ENCODE data around the gene NFIB.

Gene NFIB

GRCh38 chr9:14084867-14085266 lies 229.1 kb downstream of the NFIB start:
- in situ Hi-C loops (cut with MboI; ENCODE audit: low sequenced_read_pairs) = no loop called here

GRCh38 chr9:14083366-14083765 lies 230.6 kb downstream of the NFIB start:
- in situ Hi-C loops (cut with MboI; ENCODE audit: low sequenced_read_pairs) = no loop called here

GRCh38 chr9:14082732-14083131 lies 231.2 kb downstream of the NFIB start:
- in situ Hi-C loops (cut with MboI; ENCODE audit: low sequenced_read_pairs) = no loop called here

GRCh38 chr9:14081745-14082144 lies 232.2 kb downstream of the NFIB start:
- in situ Hi-C loops (cut with MboI; ENCODE audit: low sequenced_read_pairs) = no loop called here

- in situ Hi-C loops (cut with MboI; ENCODE audit: low sequenced_read_pairs) = no loop called here
These were observed 232.9 kb downstream of the NFIB start for GRCh38 chr9:14080959-14081542.

- in situ Hi-C loops (cut with MboI; ENCODE audit: low sequenced_read_pairs) = no loop called here
These were observed 234.5 kb downstream of the NFIB start for GRCh38 chr9:14079440-14079839.

- in situ Hi-C loops (cut with MboI; ENCODE audit: low sequenced_read_pairs) = no loop called here
These were observed 236.3 kb downstream of the NFIB start for GRCh38 chr9:14077672-14078071.

- in situ Hi-C loops (cut with MboI; ENCODE audit: low sequenced_read_pairs) = no loop called here
These were observed 238.7 kb downstream of the NFIB start for GRCh38 chr9:14075218-14075617.

GRCh38 chr9:14072850-14073249 lies 241.1 kb downstream of the NFIB start:
- in situ Hi-C loops (cut with MboI; ENCODE audit: low sequenced_read_pairs) = no loop called here

- in situ Hi-C loops (cut with MboI; ENCODE audit: low sequenced_read_pairs) = no loop called here
These were observed 242.5 kb downstream of the NFIB start for GRCh38 chr9:14071484-14071883.

- in situ Hi-C loops (cut with MboI; ENCODE audit: low sequenced_read_pairs) = no loop called here
These were observed 245.3 kb downstream of the NFIB start for GRCh38 chr9:14068690-14069089.

GRCh38 chr9:14066831-14067230 lies 247.1 kb downstream of the NFIB start:
- in situ Hi-C loops (cut with MboI; ENCODE audit: low sequenced_read_pairs) = no loop called here

GRCh38 chr9:14066032-14066431 lies 247.9 kb downstream of the NFIB start:
- in situ Hi-C loops (cut with MboI; ENCODE audit: low sequenced_read_pairs) = no loop called here

GRCh38 chr9:14064940-14065339 lies 249.0 kb downstream of the NFIB start:
- in situ Hi-C loops (cut with MboI; ENCODE audit: low sequenced_read_pairs) = no loop called here

- in situ Hi-C loops (cut with MboI; ENCODE audit: low sequenced_read_pairs) = no loop called here
These were observed 250.2 kb downstream of the NFIB start for GRCh38 chr9:14063756-14064155.

GRCh38 chr9:14062586-14063221 lies 251.2 kb downstream of the NFIB start:
- in situ Hi-C loops (cut with MboI; ENCODE audit: low sequenced_read_pairs) = no loop called here

- in situ Hi-C loops (cut with MboI; ENCODE audit: low sequenced_read_pairs) = no loop called here
These were observed 251.9 kb downstream of the NFIB start for GRCh38 chr9:14061936-14062585.

GRCh38 chr9:14058325-14058688 lies 255.6 kb downstream of the NFIB start:
- in situ Hi-C loops (cut with MboI; ENCODE audit: low sequenced_read_pairs) = no loop called here

- in situ Hi-C loops (cut with MboI; ENCODE audit: low sequenced_read_pairs) = no loop called here
These were observed 256.3 kb downstream of the NFIB start for GRCh38 chr9:14057368-14058324.

GRCh38 chr9:14056316-14056861 lies 257.6 kb downstream of the NFIB start:
- in situ Hi-C loops (cut with MboI; ENCODE audit: low sequenced_read_pairs) = no loop called here

- in situ Hi-C loops (cut with MboI; ENCODE audit: low sequenced_read_pairs) = no loop called here
These were observed 259.8 kb downstream of the NFIB start for GRCh38 chr9:14054096-14054495.

All from HL-60/S4 treated with phorbol 12-myristate 13-acetate at 8.2 ng/mL for 4 days and 3 days (cell line).